Endothelial cell of umbilical vein (primary cell): ENCODE measurements around the gene TTF2. TPM values are rescaled to one million over a fixed set of nuclear protein-coding genes. Genes with fewer than 3 reads are reported as not detected.

ENCODE experiments used
- BruUV-seq: library from RNA; stranded (reverse); fragments of 400-500 nt; replicated peaks from 2 replicates; lab custom pipeline; 2021; lab: Mats Ljungman, UMichigan
- CTCF ChIA-PET: fragments of 300-600, 350-600 bp; sonication (Branson Sonifier 250); formaldehyde crosslinking; loops from one replicate; lab custom pipeline; 2021; ENCODE audit warnings: antibody characterized with exemption, inconsistent platforms; lab: Charles Lee
- POLR2A ChIA-PET: fragments of 300-600, 350-600 bp; sonication (Branson Sonifier 250); formaldehyde crosslinking; loops from one replicate; lab custom pipeline; 2021; ENCODE audit warnings: antibody characterized with exemption, inconsistent platforms; lab: Charles Lee
- DNase-seq: peaks from one replicate; pipeline ENCODE4 v3.0.0-alpha.2; 2011; ENCODE audit warnings: low read depth, low spot score
- FAIRE-seq: peaks from 2 replicates; lab custom pipeline; 2011; peaks lifted over from hg19 to GRCh38; lab: Jason Lieb, UNC
- H2AFZ ChIP-seq: 2 replicates; pipeline ENCODE4 v1.6.0; 2012; ENCODE audit warnings: low read depth, low read length, control low read depth, inconsistent platforms
- H3K27ac ChIP-seq: 2 replicates; pipeline ENCODE4 v1.5.1; 2011; ENCODE audit warnings: low read depth, mild to moderate bottlenecking, control low read depth, low read length, moderate library complexity; ENCODE audit not compliant: insufficient read depth
- H3K27me3 ChIP-seq, 2 experiments: 2 replicates each; pipeline versions ENCODE4 v1.6.0 to v1.6.1; 2011; ENCODE audit warnings: low read length in 2 of 2, mixed read lengths in 1 of 2; ENCODE audit not compliant: control insufficient read depth in 2 of 2, insufficient read depth in 2 of 2
- H3K36me3 ChIP-seq, 2 experiments: 2 replicates in 1 of 2; 3 replicates in 1 of 2; pipeline ENCODE4 v1.5.1; 2011; ENCODE audit warnings: low read length in 2 of 2, mild to moderate bottlenecking in 1 of 2, moderate library complexity in 1 of 2; ENCODE audit not compliant: control insufficient read depth in 2 of 2, insufficient read depth in 2 of 2; ENCODE audit errors: extremely low read depth in 1 of 2
- H3K4me1 ChIP-seq: 3 replicates; pipeline ENCODE4 v1.5.1; 2011; ENCODE audit warnings: mild to moderate bottlenecking, low read length; ENCODE audit not compliant: control insufficient read depth, insufficient read depth; ENCODE audit errors: extremely low read depth
- H3K4me2 ChIP-seq: 2 replicates; pipeline ENCODE4 v1.6.1; 2011; ENCODE audit warnings: low read length, control low read depth, mixed read lengths; ENCODE audit not compliant: insufficient read depth
- H3K4me3 ChIP-seq, 3 experiments: fragments of 200-600 bp in 1 of 3; sonication (generic), shearing (Covaris generic) in 1 of 3; replicated peaks in 1 of 3; 2 replicates each; pipeline ENCODE4 v1.5.1; 2011 to 2016; ENCODE audit warnings: control low read depth in 3 of 3, low read length in 3 of 3, mild to moderate bottlenecking in 2 of 3, inconsistent platforms in 1 of 3, low read depth in 1 of 3, moderate library complexity in 1 of 3; ENCODE audit not compliant: insufficient read depth in 1 of 3
- H3K79me2 ChIP-seq: 2 replicates; pipeline ENCODE4 v1.6.0; 2012; ENCODE audit warnings: low read length, inconsistent platforms; ENCODE audit not compliant: control insufficient read depth, insufficient read depth
- H3K9ac ChIP-seq: replicated peaks from 2 replicates; pipeline ENCODE3; 2011; ENCODE audit warnings: low read length, control low read depth; ENCODE audit not compliant: insufficient read depth; ENCODE audit errors: extremely low read depth
- H3K9me1 ChIP-seq: replicated peaks from 3 replicates; pipeline ENCODE4 v1.6.0; 2011; ENCODE audit warnings: mild to moderate bottlenecking, low read length; ENCODE audit not compliant: control insufficient read depth, insufficient read depth; ENCODE audit errors: extremely low read depth
- H3K9me3 ChIP-seq: replicated peaks from 2 replicates; pipeline ENCODE4 v1.5.1; 2012; ENCODE audit warnings: low read length, inconsistent platforms; ENCODE audit not compliant: control insufficient read depth, insufficient read depth
- H4K20me1 ChIP-seq: replicated peaks from 2 replicates; pipeline ENCODE3; 2011; ENCODE audit warnings: mild to moderate bottlenecking, low read length; ENCODE audit not compliant: control insufficient read depth, insufficient read depth; ENCODE audit errors: extremely low read depth
- CTCF ChIP-seq, 2 donors: IDR thresholded peaks; 1 replicate in 1 of 2; 2 replicates in 1 of 2; pipeline ENCODE4 v1.5.1; 2011; ENCODE audit warnings: low read length in 2 of 2, mild to moderate bottlenecking in 2 of 2, moderate library complexity in 2 of 2, control low read depth in 1 of 2, inconsistent platforms in 1 of 2, low read depth in 1 of 2; ENCODE audit not compliant: insufficient read depth in 1 of 2; ENCODE audit errors: extremely low read depth in 1 of 2
- EZH2 ChIP-seq: IDR thresholded peaks from 2 replicates; pipeline ENCODE4 v1.6.1; 2012; ENCODE audit warnings: borderline replicate concordance, low read depth, mild to moderate bottlenecking, moderate library complexity, low read length, inconsistent platforms; ENCODE audit not compliant: severe bottlenecking
- FOS ChIP-seq: IDR thresholded peaks from 2 replicates; pipeline ENCODE4 v1.6.1; 2011; ENCODE audit warnings: mild to moderate bottlenecking, low read length, moderate library complexity, borderline replicate concordance; ENCODE audit not compliant: insufficient read depth
- GATA2 ChIP-seq: IDR thresholded peaks from 2 replicates; pipeline ENCODE4 v1.7.0; 2011; ENCODE audit warnings: low read depth, mild to moderate bottlenecking, moderate library complexity, mixed read lengths, low read length; ENCODE audit not compliant: insufficient read length, insufficient read depth
- JUN ChIP-seq: IDR thresholded peaks from 2 replicates; pipeline ENCODE4 v1.6.1; 2011; ENCODE audit warnings: borderline replicate concordance, low read depth; ENCODE audit not compliant: insufficient read length, insufficient read depth
- MAX ChIP-seq: IDR thresholded peaks from 2 replicates; pipeline ENCODE4 v1.6.1; 2011; ENCODE audit not compliant: insufficient read depth, insufficient read length
- MYC ChIP-seq: IDR thresholded peaks from one replicate; pipeline ENCODE4 v1.6.1; 2011; ENCODE audit warnings: mild to moderate bottlenecking, low read depth, low read length
- POLR2A ChIP-seq: IDR thresholded peaks from 2 replicates; pipeline ENCODE4 v1.6.1; 2012; ENCODE audit warnings: low read depth, mild to moderate bottlenecking, control low read depth, low read length
- POLR2AphosphoS5 ChIP-seq: IDR thresholded peaks from 2 replicates; pipeline ENCODE4 v1.6.1; 2012; ENCODE audit warnings: low read depth, mild to moderate bottlenecking, control low read depth, low read length, moderate library complexity; ENCODE audit not compliant: insufficient read depth
- dilution Hi-C: fragments of 300-500 bp; cut with MboI; formaldehyde crosslinking; loops from one replicate; pipeline ENCODE4 v1.15.0; 2019; ENCODE audit warnings: low sequenced_read_pairs; ENCODE audit not compliant: extremely low pct_ligation_motif_present
- intact Hi-C: fragments of 100-400 bp; cut with micrococcal nuclease; formaldehyde crosslinking; loops from one replicate; pipeline ENCODE4 v1.10.0; 2022
- polyA plus RNA-seq, 4 experiments: library from polyadenylated mRNA; depleted of rRNA in 3 of 4; stranded (reverse) in 3 of 4; unstranded in 1 of 4; fragments of >200 nt; gene quantifications; 2 replicates each; pipeline versions ENCODE4 v1.2.1 to v1.2.3, GENCODE V29; 2011 to 2012; ENCODE audit warnings: missing spikeins in 1 of 4
- total RNA-seq: library from RNA; stranded (reverse); gene quantifications from 2 replicates; pipeline ENCODE4 v1.2.3, GENCODE V29; 2021

Gene TTF2
- total and polyA plus RNA-seq, 2 donors (not counting 3 experiments of a cell fraction or from before 2014, with no cell fraction given): 8.8 to 44.4 TPM

GRCh38 chr1:117038236-117038635, 21.9 kb upstream of the TTF2 start:
- H3K79me2 ChIP-seq: no peaks in the 10 kb centered on the region
- dilution Hi-C loops: no loop called here
- no peak overlapping the region for H2AFZ ChIP-seq
- H3K9me3 ChIP-seq: no peaks in the 10 kb centered on the region
- ChIA-PET POLR2A (no interaction called here), CTCF (interaction anchor here (0.9 to 1.4 kb wide), 2 partner anchors 11 to 13 kb away, joined by 3 read pairs; no protein-coding TSS in a partner anchor)
- TF ChIP-seq MYC (no peak), POLR2AphosphoS5 (no peak), EZH2 (no peak), MAX (no peak), CTCF (IDR thresholded peaks at IDR 0.05; ENCODE audit: extremely low read depth in 1 of 2, insufficient read depth in 1 of 2, low read depth in 1 of 2, low read length in 2 of 2) (no peak), GATA2 (no peak), JUN (no peak), POLR2A (no peak), FOS (no peak)
- no peak overlapping the region for H3K4me3 ChIP-seq
- FAIRE-seq: no peak
- H3K9ac ChIP-seq: no peak overlapping the region
- BruUV-seq: no TSS peak
- H3K9me1 ChIP-seq: no peaks in the 10 kb centered on the region
- H4K20me1 ChIP-seq: no peaks in the 10 kb centered on the region
- no peak overlapping the region for H3K4me2 ChIP-seq
- H3K36me3 ChIP-seq: no peaks in the 10 kb centered on the region
- no peak overlapping the region for H3K27ac ChIP-seq
- no peak for DNase-seq
- H3K27me3 ChIP-seq: peaks cover 2% of the 10 kb centered on the region in 2 experiments
- intact Hi-C loops: no loop called here
- peaks cover 4% of the 10 kb centered on the region for H3K4me1 ChIP-seq
